HepG2 (cell line): ENCODE data around the gene BPIFB6. TPM values are rescaled to one million over a fixed set of nuclear protein-coding genes. Genes with fewer than 3 reads are reported as not detected.

Experiments used
- ATAC-seq: fragments of 200-7000 bp; cut with Tn5 transposase; 3 replicates; pipeline ENCODE4 v1.9.1; 2020; ENCODE audit warnings: mild to moderate bottlenecking, moderate library complexity
- BruUV-seq: library from RNA; stranded (reverse); fragments of 400-500 nt; replicated peaks from 2 replicates; lab custom pipeline; 2021; lab: Mats Ljungman, UMichigan
- CTCF ChIA-PET: fragments of 300-600 bp; formaldehyde crosslinking; extraction: SDS; loops from one replicate; lab custom pipeline; 2021; ENCODE audit warnings: low total read pairs, inconsistent platforms, low intra/inter-chr PET ratio; lab: Yijun Ruan, JAX
- POLR2A ChIA-PET: fragments of 350-600 bp; sonication (Branson Sonifier 250); formaldehyde crosslinking; loops from one replicate; lab custom pipeline; 2020; ENCODE audit warnings: antibody characterized with exemption, inconsistent platforms; lab: Yijun Ruan, JAX
- DNase-seq: peaks from one replicate; pipeline ENCODE4 v3.0.0-alpha.2; 2015; ENCODE audit warnings: low spot score
- FAIRE-seq: peaks from 3 replicates; lab custom pipeline; 2011; peaks lifted over from hg19 to GRCh38; lab: Jason Lieb, UNC
- H2AFZ ChIP-seq: one replicate; pipeline ENCODE4 v1.6.1; 2011; ENCODE audit warnings: low read length, inconsistent platforms
- H3K27ac ChIP-seq: fragments of 300-600 bp; 3 replicates; pipeline ENCODE4 v1.8.0; 2011; ENCODE audit warnings: mixed run types, mild to moderate bottlenecking, mixed read lengths, low read length, inconsistent platforms; ENCODE audit not compliant: insufficient read depth; ENCODE audit errors: extremely low read length
- H3K27me3 ChIP-seq, 2 experiments: fragments of 200-600 bp in 1 of 2; 2 replicates in 1 of 2; 3 replicates in 1 of 2; pipeline versions ENCODE4 v1.6.0 to v1.8.0; 2011; ENCODE audit warnings: low read length in 2 of 2, mild to moderate bottlenecking in 2 of 2, moderate library complexity in 2 of 2, inconsistent platforms in 1 of 2; ENCODE audit not compliant: insufficient read depth in 2 of 2, control insufficient read depth in 1 of 2
- H3K36me3 ChIP-seq, 2 experiments: fragments of 200-600 bp in 1 of 2; replicated peaks in 1 of 2; 2 replicates in 1 of 2; 3 replicates in 1 of 2; pipeline versions ENCODE4 v1.5.1 to v1.8.0; 2011; ENCODE audit warnings: low read length in 2 of 2, inconsistent platforms in 1 of 2; ENCODE audit not compliant: insufficient read depth in 2 of 2, control insufficient read depth in 1 of 2
- H3K4me1 ChIP-seq: 2 replicates; pipeline ENCODE4 v1.5.1; 2012; ENCODE audit warnings: low read length, inconsistent platforms; ENCODE audit not compliant: insufficient read depth
- H3K4me2 ChIP-seq: 2 replicates; pipeline ENCODE4 v1.6.0; 2011; ENCODE audit warnings: low read depth, low read length, inconsistent platforms
- H3K4me3 ChIP-seq, 3 experiments: fragments of 200-600 bp in 1 of 3; sonication (generic), shearing (Covaris generic) in 1 of 3; replicated peaks in 1 of 3; 2 replicates each; pipeline ENCODE4 v1.5.1; 2011 to 2016; ENCODE audit warnings: low read length in 3 of 3, inconsistent platforms in 2 of 3, low read depth in 2 of 3, mild to moderate bottlenecking in 2 of 3, control low read depth in 1 of 3, mixed read lengths in 1 of 3; ENCODE audit not compliant: insufficient read depth in 1 of 3
- H3K79me2 ChIP-seq: one replicate; pipeline ENCODE4 v1.6.1; 2011; ENCODE audit warnings: low read length, inconsistent platforms; ENCODE audit not compliant: insufficient read depth
- H3K9ac ChIP-seq: 2 replicates; pipeline ENCODE4 v1.6.0; 2011; ENCODE audit warnings: mild to moderate bottlenecking, low read depth, low read length, inconsistent platforms; ENCODE audit not compliant: insufficient read depth
- H3K9me3 ChIP-seq: 2 replicates; pipeline ENCODE4 v1.5.1; 2012; ENCODE audit warnings: mild to moderate bottlenecking, low read length
- H4K20me1 ChIP-seq: 2 replicates; pipeline ENCODE4 v1.6.0; 2011; ENCODE audit warnings: inconsistent platforms, mild to moderate bottlenecking, low read length, moderate library complexity; ENCODE audit not compliant: insufficient read depth
- HOXA9 ChIP-seq: sonication (generic); formaldehyde crosslinking; IDR thresholded peaks from 2 replicates; pipeline ENCODE4 v1.8.1; 2022; ENCODE audit warnings: missing genetic modification reagents, mild to moderate bottlenecking, moderate library complexity, borderline replicate concordance
- REST ChIP-seq, 2 experiments: IDR thresholded peaks; 2 replicates each; pipeline ENCODE4 v1.6.1; 2011 to 2012; ENCODE audit warnings: low read length in 2 of 2, borderline replicate concordance in 1 of 2, low read depth in 1 of 2, mild to moderate bottlenecking in 1 of 2, moderate library complexity in 1 of 2
- ZNF280B ChIP-seq: sonication (generic); formaldehyde crosslinking; IDR thresholded peaks from 2 replicates; pipeline ENCODE4 v1.5.0; 2020; ENCODE audit warnings: missing genetic modification reagents, mild to moderate bottlenecking, borderline replicate concordance
- WGBS: methylation state at CpG from one replicate; pipeline ENCODE4 v1.1.6; 2017; ENCODE audit warnings: low lambda C conversion rate; 5-methylcytosine and 5-hydroxymethylcytosine counted together
- in situ Hi-C: cut with HindIII; loops from 2 replicates; pipeline ENCODE4 v1.10.0; 2017; ENCODE audit warnings: low pct_unique_long_range_greater_than_20kb; ENCODE audit not compliant: extremely low pct_ligation_motif_present
- intact Hi-C: fragments of 100-400 bp; cut with micrococcal nuclease; formaldehyde crosslinking; loops from one replicate; pipeline ENCODE4 v1.10.0; 2022; ENCODE audit not compliant: unreplicated experiment
- polyA plus RNA-seq, 8 experiments: library from polyadenylated mRNA; depleted of rRNA in 3 of 8; stranded (reverse) in 7 of 8; unstranded in 1 of 8; fragments of >200 nt; fragmentation: Illumina TruSeq in 4 of 8; extraction: Trizol in 4 of 8; gene quantifications; 2 replicates each; pipeline versions ENCODE4 v1.2.1 to v1.2.3, GENCODE V29; 2011 to 2016; ENCODE audit warnings: low read depth in 4 of 8, missing spikeins in 1 of 8, mixed read lengths in 1 of 8; ENCODE audit not compliant: insufficient read depth in 1 of 8
- total RNA-seq, 5 experiments: library from RNA; depleted of rRNA; stranded (reverse); fragments of >200 nt; fragmentation: Illumina TruSeq; extraction: Trizol; gene quantifications; 2 replicates each; pipeline ENCODE4 v1.2.3, GENCODE V29; 2016; ENCODE audit warnings: low read depth in 1 of 5
- TF ChIP-seq, protein P1 (sequence below): sonication (generic); formaldehyde crosslinking; IDR thresholded peaks from 2 replicates; pipeline ENCODE4 v1.8.1; 2023; ENCODE audit warnings: mild to moderate bottlenecking, missing genetic modification reagents

Gene BPIFB6
- total and polyA plus RNA-seq, 2 of the 13 experiments (the other 11 are each of a cell fraction or from before 2014, with no cell fraction given) = 0.13 to 1.7 TPM

DNA sequence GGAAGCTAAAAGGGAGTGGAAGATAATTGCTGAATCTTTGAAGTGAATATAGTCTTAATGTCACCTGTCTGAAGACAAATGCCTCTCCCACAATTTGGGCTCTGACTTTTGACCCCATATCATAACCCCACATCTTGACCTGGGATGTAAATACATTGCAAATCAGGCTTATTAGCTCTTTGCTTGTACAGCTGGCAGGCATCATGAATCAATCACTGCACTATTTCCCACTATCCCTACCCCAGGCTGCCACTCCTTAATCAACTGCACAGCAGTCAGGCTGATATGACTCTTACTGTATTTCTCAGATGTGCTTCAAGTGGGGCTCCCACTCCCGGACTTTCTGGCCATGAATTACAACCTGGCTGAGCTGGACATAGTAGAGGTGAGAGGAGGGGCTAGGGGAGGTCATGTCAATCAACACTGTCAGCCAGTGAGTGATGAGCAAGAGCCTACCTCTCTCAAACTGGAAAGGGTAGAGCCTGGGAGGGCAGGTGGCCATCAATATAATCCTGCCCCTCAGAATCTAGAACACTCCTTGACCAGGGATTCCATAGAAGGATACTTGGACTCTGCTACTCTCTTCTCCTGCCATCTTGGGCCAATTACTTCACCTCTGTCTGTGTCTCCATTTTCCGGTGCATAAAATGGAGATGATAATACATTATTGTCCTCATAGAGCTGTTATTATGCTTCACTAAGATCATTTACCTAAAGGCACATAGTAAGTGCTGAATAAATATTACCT is 11.7 kb downstream of the BPIFB6 start (continued):
- TF ChIP-seq ZNF280B (CRISPR knock-in tag) = no peak
- TF ChIP-seq HOXA9 (CRISPR knock-in tag) = no peak
- TF ChIP-seq, protein P1, sequence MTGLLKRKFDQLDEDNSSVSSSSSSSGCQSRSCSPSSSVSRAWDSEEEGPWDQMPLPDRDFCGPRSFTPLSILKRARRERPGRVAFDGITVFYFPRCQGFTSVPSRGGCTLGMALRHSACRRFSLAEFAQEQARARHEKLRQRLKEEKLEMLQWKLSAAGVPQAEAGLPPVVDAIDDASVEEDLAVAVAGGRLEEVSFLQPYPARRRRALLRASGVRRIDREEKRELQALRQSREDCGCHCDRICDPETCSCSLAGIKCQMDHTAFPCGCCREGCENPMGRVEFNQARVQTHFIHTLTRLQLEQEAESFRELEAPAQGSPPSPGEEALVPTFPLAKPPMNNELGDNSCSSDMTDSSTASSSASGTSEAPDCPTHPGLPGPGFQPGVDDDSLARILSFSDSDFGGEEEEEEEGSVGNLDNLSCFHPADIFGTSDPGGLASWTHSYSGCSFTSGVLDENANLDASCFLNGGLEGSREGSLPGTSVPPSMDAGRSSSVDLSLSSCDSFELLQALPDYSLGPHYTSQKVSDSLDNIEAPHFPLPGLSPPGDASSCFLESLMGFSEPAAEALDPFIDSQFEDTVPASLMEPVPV (CRISPR knock-in tag) = no peak

GRCh38 chr20:33043731-33044181 is 12.3 kb downstream of the BPIFB6 start:
- intact Hi-C loops = loop anchor here (5.0 kb wide), 1 partner anchor 36 kb away; the partner anchor contains the start of gene BPIFB2
- Histone ChIP-seq H2AFZ (no peak overlapping the region), H3K27me3 (no peaks in the 10 kb centered on the region; a peak in 1 of 5 replicates), H3K9ac (no peak overlapping the region), H3K27ac (peak overlapping the region; percentile 35), H3K36me3 (no peaks in the 10 kb centered on the region), H3K9me3 (peaks cover 10% of the 10 kb centered on the region; the same call in 1 of the 2 replicates), H4K20me1 (no peaks in the 10 kb centered on the region), H3K4me2 (peak overlapping the region; percentile 47), H3K4me3 (no peak overlapping the region), H3K79me2 (no peaks in the 10 kb centered on the region), H3K4me1 (peaks cover 34% of the 10 kb centered on the region)
- ChIA-PET CTCF (no interaction called here), POLR2A (interaction anchor here (0.9 to 3.3 kb wide), 3 partner anchors 15 to 37 kb away, joined by 3 to 16 read pairs (median 3); partner anchors contain the start of gene BPIFB2)
- ATAC-seq (peak; percentile 61), DNase-seq (peak; percentile 85), FAIRE-seq (no peak)
- in situ Hi-C loops = no loop called here
- BruUV-seq = no TSS peak
- 0% methylated on average over 1 of the region's 1 CpG for WGBS
- TF ChIP-seq REST (IDR thresholded peaks at IDR 0.05; ENCODE audit: borderline replicate concordance in 1 of 2, low read depth in 1 of 2, low read length in 2 of 2) = no peak
